ENCODE measurements around the gene KRTAP12-4.

DNA sequence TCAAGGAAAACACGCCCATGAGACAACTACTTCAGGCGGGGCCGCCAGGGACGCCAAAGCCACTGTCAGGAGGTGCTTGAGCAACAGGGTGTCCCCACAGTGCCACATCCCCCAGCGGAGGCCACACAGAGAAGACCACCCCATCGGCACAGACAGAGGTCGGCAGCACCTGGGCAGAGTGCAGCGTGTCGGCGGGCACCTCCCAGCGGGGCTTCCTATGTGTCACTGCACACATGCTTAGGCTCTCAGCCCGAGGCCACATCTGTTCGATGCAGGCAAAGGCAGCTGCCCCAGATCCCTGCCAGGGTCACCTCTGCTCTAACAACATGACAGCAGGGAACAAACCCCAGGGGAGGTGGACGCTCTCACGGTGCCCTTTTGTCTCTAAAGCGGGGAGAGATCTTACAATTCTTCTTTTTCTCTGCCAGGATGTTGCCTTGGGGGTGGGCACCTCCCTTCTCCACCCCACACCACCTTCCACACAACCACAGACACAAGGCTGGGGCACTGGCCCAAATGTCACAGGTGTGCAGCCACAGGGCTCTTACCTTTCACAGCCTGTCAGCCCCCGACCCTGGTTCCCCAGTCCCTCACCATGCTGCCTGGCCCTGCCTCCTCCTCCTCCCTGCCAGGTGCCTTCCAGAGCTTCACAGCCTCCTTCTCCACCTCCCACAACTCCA, 38.4 kb downstream of the KRTAP12-4 start:
- TF ChIP-seq, protein P1, sequence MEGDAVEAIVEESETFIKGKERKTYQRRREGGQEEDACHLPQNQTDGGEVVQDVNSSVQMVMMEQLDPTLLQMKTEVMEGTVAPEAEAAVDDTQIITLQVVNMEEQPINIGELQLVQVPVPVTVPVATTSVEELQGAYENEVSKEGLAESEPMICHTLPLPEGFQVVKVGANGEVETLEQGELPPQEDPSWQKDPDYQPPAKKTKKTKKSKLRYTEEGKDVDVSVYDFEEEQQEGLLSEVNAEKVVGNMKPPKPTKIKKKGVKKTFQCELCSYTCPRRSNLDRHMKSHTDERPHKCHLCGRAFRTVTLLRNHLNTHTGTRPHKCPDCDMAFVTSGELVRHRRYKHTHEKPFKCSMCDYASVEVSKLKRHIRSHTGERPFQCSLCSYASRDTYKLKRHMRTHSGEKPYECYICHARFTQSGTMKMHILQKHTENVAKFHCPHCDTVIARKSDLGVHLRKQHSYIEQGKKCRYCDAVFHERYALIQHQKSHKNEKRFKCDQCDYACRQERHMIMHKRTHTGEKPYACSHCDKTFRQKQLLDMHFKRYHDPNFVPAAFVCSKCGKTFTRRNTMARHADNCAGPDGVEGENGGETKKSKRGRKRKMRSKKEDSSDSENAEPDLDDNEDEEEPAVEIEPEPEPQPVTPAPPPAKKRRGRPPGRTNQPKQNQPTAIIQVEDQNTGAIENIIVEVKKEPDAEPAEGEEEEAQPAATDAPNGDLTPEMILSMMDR (IDR thresholded peaks at IDR 0.05; ENCODE audit: insufficient read depth, low read length), result no peak
- TF ChIP-seq REST (IDR thresholded peaks at IDR 0.05; ENCODE audit: insufficient replicate concordance, low read depth) (no peak), POLR2AphosphoS5 (IDR thresholded peaks at IDR 0.05; ENCODE audit: low read depth) (no peak), GABPA (IDR thresholded peaks at IDR 0.05; ENCODE audit: low read depth) (no peak)

Data from HL-60 (cell line).